ENCODE results near the gene COL2A1. TPM values are rescaled to one million over a fixed set of nuclear protein-coding genes. Genes with fewer than 3 reads are reported as not detected.

Gene COL2A1
- total RNA-seq, 1 donor from 2014 or later, result 1.9 TPM

DNA sequence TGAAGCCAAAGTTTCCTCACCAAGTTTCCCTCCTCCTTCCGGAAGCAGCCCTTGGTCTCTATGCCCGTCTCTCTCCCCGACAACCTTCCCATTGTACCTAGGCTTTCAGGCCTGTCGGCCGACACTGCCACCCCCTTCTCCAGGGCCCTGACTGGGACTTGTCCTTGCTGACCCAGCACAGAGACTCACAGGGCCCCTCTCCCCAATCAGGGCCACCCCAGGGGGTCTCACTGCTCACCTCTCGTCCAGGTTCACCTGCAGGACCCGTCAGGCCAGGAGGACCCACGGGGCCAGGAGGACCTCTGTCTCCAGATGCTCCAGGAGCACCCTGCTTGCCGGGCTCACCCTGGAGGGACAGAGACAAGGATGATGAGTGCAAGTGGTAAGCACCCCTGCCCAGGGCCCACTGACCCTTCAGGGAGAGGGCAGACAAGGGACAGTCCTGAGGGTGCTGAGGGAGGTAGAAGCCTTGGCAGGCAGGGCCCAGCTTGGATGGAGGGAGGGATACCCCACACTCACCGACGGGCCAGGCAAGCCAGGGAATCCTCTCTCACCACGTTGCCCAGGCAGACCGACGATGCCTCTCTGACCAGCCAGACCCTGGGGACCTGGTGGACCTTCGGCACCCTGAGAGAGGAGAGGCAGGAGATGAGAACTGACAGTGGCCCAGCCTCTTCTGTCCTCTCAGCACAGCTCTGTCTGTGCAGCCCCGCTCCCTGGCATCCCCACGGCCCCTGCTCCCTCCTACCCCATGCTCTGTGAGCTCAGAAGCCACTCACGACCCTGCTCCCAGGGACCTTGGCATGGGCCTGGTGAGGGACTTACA, 26.3 kb downstream of the COL2A1 start:
- peaks cover 23% of the 10 kb centered on the region for H3K27me3 Mint-ChIP-seq (ENCODE audit: unreplicated experiment)
- no peak for DNase-seq (ENCODE audit: low spot score)
- no peak overlapping the region for H3K4me3 Mint-ChIP-seq (ENCODE audit: unreplicated experiment)

GRCh38 chr12:47977046-47977771, 27.1 kb downstream of the COL2A1 start:
- H3K4me3 Mint-ChIP-seq (ENCODE audit: unreplicated experiment), result no peak overlapping the region
- H3K36me3 Mint-ChIP-seq (ENCODE audit: low read depth, unreplicated experiment), result no peaks in the 10 kb centered on the region
- TF ChIP-seq, protein P1, sequence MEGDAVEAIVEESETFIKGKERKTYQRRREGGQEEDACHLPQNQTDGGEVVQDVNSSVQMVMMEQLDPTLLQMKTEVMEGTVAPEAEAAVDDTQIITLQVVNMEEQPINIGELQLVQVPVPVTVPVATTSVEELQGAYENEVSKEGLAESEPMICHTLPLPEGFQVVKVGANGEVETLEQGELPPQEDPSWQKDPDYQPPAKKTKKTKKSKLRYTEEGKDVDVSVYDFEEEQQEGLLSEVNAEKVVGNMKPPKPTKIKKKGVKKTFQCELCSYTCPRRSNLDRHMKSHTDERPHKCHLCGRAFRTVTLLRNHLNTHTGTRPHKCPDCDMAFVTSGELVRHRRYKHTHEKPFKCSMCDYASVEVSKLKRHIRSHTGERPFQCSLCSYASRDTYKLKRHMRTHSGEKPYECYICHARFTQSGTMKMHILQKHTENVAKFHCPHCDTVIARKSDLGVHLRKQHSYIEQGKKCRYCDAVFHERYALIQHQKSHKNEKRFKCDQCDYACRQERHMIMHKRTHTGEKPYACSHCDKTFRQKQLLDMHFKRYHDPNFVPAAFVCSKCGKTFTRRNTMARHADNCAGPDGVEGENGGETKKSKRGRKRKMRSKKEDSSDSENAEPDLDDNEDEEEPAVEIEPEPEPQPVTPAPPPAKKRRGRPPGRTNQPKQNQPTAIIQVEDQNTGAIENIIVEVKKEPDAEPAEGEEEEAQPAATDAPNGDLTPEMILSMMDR (IDR thresholded peaks at IDR 0.05; ENCODE audit: unreplicated experiment), result no peak
- no peak for DNase-seq (ENCODE audit: low spot score)
- peaks cover 17% of the 10 kb centered on the region for H3K27me3 Mint-ChIP-seq (ENCODE audit: unreplicated experiment)
- H3K27ac Mint-ChIP-seq (ENCODE audit: unreplicated experiment), result no peak overlapping the region
- no peaks in the 10 kb centered on the region for H3K9me3 Mint-ChIP-seq (ENCODE audit: unreplicated experiment)
- H3K4me1 Mint-ChIP-seq (ENCODE audit: unreplicated experiment), result peaks cover 3% of the 10 kb centered on the region

More for the DNA sequence above, 26.3 kb downstream of the COL2A1 start:
- Mint-ChIP-seq H3K4me1 (ENCODE audit: unreplicated experiment) (peaks cover 3% of the 10 kb centered on the region), H3K36me3 (ENCODE audit: low read depth, unreplicated experiment) (no peaks in the 10 kb centered on the region), H3K27ac (ENCODE audit: unreplicated experiment) (no peak overlapping the region), H3K9me3 (ENCODE audit: unreplicated experiment) (no peaks in the 10 kb centered on the region)
- TF ChIP-seq, protein P1 (IDR thresholded peaks at IDR 0.05; ENCODE audit: unreplicated experiment), result no peak

DNA sequence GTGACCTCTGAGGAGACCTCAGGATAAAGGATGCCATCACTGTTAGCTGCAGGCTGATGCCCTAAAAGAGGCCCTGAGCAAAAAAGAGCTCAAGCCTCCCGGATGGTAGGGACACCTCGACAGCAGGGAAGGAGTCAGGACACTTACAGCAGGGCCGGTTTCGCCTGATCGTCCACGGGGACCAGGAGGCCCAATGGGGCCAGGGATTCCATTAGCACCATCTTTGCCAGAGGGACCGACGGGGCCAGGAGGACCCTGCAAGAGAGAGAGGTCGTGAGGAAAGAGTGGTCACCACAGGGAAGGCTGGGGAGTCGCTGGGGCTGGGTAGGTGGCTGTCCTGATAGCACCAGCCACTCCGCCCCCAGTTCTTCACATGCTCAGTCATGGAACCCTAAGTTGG, 28.5 kb downstream of the COL2A1 start:
- Mint-ChIP-seq H3K27me3 (ENCODE audit: unreplicated experiment) (peaks cover 18% of the 10 kb centered on the region), H3K36me3 (ENCODE audit: low read depth, unreplicated experiment) (no peaks in the 10 kb centered on the region), H3K4me3 (ENCODE audit: unreplicated experiment) (no peak overlapping the region), H3K4me1 (ENCODE audit: unreplicated experiment) (peaks cover 3% of the 10 kb centered on the region), H3K9me3 (ENCODE audit: unreplicated experiment) (no peaks in the 10 kb centered on the region), H3K27ac (ENCODE audit: unreplicated experiment) (no peak overlapping the region)
- TF ChIP-seq, protein P1 (IDR thresholded peaks at IDR 0.05; ENCODE audit: unreplicated experiment), result no peak
- DNase-seq (ENCODE audit: low spot score), result no peak

DNA sequence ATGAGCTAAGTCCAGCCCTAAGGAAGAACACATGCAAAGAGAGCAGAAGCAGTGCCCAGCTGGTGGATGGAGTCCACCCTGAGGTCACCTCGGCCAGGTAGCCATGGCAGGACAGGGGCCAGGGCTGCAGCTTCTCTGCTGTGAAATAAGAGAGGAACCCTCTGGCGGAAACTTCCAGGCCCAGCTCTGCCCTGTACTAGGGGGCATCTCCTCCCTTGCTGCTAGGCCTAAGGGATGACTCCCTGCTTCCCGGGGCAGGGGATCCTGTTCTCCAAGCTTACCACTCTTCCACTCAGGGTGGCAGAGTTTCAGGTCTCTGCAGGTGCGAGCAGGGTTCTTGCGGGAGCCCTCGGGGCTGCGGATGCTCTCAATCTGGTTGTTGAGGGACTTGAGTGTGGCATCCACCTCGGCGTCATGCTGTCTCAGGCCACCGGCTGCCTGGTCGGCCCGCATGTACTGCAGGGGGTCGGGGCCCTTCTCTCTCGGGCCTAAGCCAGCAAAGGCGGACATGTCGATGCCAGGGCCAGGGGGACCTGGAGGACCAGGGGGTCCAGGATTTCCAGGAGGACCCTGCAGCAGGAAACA, 29.1 kb downstream of the COL2A1 start:
- no peaks in the 10 kb centered on the region for H3K36me3 Mint-ChIP-seq (ENCODE audit: low read depth, unreplicated experiment)
- TF ChIP-seq, protein P1 (IDR thresholded peaks at IDR 0.05; ENCODE audit: unreplicated experiment), result no peak
- H3K9me3 Mint-ChIP-seq (ENCODE audit: unreplicated experiment), result no peaks in the 10 kb centered on the region
- no peak overlapping the region for H3K27ac Mint-ChIP-seq (ENCODE audit: unreplicated experiment)
- H3K27me3 Mint-ChIP-seq (ENCODE audit: unreplicated experiment), result peaks cover 15% of the 10 kb centered on the region
- no peak for DNase-seq (ENCODE audit: low spot score)
- H3K4me1 Mint-ChIP-seq (ENCODE audit: unreplicated experiment), result peaks cover 3% of the 10 kb centered on the region
- H3K4me3 Mint-ChIP-seq (ENCODE audit: unreplicated experiment), result no peak overlapping the region

Data from endothelial cell (in vitro differentiated cells).